GM21825 (cell line): ENCODE measurements around the gene IPO7.

Experiments
- ATAC-seq: cut with Tn5 transposase; IDR thresholded peaks from one replicate; pipeline ENCODE4 v1.9.1; 2021; ENCODE audit warnings: mild to moderate bottlenecking, moderate library complexity; ENCODE audit not compliant: unreplicated experiment

The IPO7 gene

DNA sequence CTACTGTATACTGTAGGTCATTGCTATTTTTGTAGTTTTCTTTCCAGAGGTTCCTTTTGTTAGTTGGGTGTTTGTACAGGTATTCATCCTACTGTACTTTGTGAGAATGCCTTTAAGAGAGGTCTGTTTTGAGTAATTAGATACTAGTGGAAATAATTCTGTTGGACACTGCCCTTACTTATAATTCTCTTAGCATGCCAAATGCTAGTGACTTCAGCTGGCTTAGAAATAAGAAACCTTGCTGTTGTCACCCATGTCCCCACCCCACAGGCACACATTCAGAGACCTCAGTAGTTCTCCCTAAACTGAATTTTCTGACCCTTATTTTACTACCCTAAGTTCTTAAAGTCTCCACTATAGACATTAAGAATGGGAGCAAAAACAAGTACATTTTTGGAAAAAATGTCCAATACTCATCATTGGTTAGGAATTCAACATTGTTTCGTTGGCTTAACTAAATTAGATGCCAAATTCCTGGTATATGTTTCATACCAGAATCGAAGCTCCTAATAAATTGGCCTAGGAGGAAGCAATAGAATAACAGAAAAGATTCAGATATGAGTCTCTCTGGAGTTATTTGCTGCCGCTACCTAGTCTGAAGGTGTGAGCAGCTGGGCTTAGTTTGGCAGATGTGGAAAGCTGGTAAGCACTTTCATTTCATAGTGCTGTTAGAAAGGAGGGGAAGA lies 104.8 kb downstream of the IPO7 start:
- ATAC-seq: no peak

DNA sequence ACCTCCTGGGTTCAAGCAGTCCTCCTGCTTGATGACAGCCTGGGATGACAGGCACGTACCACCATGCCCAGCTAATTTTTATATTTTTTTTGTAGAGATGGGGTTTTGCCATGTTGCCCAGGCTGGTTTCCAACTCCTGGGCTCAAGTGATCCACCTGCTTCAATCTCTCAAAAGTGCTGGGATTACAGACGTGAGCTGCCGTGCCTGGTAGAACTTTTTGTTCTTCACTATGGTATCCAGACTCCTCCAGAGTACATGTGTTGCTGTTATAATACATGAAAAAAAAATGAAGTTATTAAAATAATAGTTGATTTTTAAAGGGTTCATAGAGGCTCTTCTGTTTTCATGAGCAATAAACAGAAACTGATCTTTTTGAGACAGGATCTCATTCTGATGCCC lies 105.9 kb downstream of the IPO7 start:
- ATAC-seq: no peak

GRCh38 chr11:9493492-9493891 lies 109.0 kb downstream of the IPO7 start:
- ATAC-seq: no peak

DNA sequence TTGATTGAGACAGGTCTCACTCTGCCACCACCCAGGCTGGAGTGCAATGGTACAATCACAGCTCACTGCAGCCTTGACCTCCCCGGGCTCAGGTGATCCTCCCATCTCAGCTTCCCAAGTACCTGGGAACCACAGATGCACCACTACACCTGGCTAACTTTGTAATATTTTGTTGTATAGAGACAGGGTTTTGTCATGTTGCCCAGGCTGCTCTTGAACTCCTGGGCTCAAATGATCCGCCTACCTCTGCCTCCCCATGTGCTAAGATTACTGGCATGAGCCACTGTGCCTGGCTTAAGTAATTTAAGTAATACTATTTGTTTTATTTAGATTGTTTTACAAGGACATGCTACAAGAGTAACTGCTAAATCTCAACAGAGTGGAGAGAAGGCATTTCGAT lies 109.9 kb downstream of the IPO7 start:
- no peak for ATAC-seq

GRCh38 chr11:9495803-9496514 lies 111.5 kb downstream of the IPO7 start:
- no peak for ATAC-seq
